DOHH2 (cell line): ENCODE results near the gene ACADL.

Source experiments
- H3F3A ChIP-seq: fragments of 200-600 bp; sonication (generic), shearing (Covaris generic); 2 replicates; pipeline ENCODE4 v1.6.0; 2016; ENCODE audit warnings: antibody characterized with exemption, mild to moderate bottlenecking; ENCODE audit not compliant: control insufficient read depth, insufficient read depth
- H3K27ac ChIP-seq: fragments of 200-600 bp; sonication (generic); 2 replicates; pipeline ENCODE4 v1.5.1; 2014; ENCODE audit warnings: low read depth, mild to moderate bottlenecking, low read length, moderate library complexity
- H3K27me3 ChIP-seq: fragments of 200-600 bp; sonication (generic); 2 replicates; pipeline ENCODE4 v1.6.1; 2014; ENCODE audit warnings: mild to moderate bottlenecking, low read length, mixed read lengths; ENCODE audit not compliant: control insufficient read depth
- H3K36me3 ChIP-seq: fragments of 200-600 bp; sonication (generic); 2 replicates; pipeline ENCODE4 v1.6.1; 2014; ENCODE audit warnings: mild to moderate bottlenecking, low read length, moderate library complexity, mixed read lengths; ENCODE audit not compliant: control insufficient read depth
- H3K4me1 ChIP-seq: fragments of 200-600 bp; sonication (generic); 2 replicates; pipeline ENCODE4 v1.6.1; 2014; ENCODE audit warnings: mild to moderate bottlenecking, low read length, mixed read lengths; ENCODE audit not compliant: control insufficient read depth
- H3K4me2 ChIP-seq: fragments of 200-600 bp; sonication (generic); 2 replicates; pipeline ENCODE4 v1.6.0; 2014; ENCODE audit warnings: mild to moderate bottlenecking, low read length, moderate library complexity
- H3K4me3 ChIP-seq: fragments of 200-600 bp; sonication (generic); 2 replicates; pipeline ENCODE4 v1.5.1; 2014; ENCODE audit warnings: mild to moderate bottlenecking, low read length, mixed read lengths
- H3K79me2 ChIP-seq: fragments of 200-600 bp; sonication (generic); 2 replicates; pipeline ENCODE4 v1.6.1; 2014; ENCODE audit warnings: mild to moderate bottlenecking, low read length, mixed read lengths; ENCODE audit not compliant: control insufficient read depth
- H3K9me2 ChIP-seq: fragments of 200-600 bp; sonication (generic); replicated peaks from 2 replicates; pipeline ENCODE4 v1.6.1; 2014; ENCODE audit warnings: mild to moderate bottlenecking, low read length, mixed read lengths; ENCODE audit not compliant: control insufficient read depth
- H3K9me3 ChIP-seq: fragments of 200-600 bp; sonication (generic); 2 replicates; pipeline ENCODE4 v1.6.1; 2014; ENCODE audit warnings: antibody characterized with exemption, low read length, mixed read lengths; ENCODE audit not compliant: control insufficient read depth, insufficient read depth
- H4K20me1 ChIP-seq: fragments of 200-600 bp; sonication (generic); 2 replicates; pipeline ENCODE4 v1.6.0; 2014; ENCODE audit warnings: low read depth, mild to moderate bottlenecking, antibody characterized with exemption, low read length, moderate library complexity; ENCODE audit not compliant: control insufficient read depth, insufficient read depth
- EZH2phosphoT487 ChIP-seq: fragments of 200-600 bp; sonication (generic); IDR thresholded peaks from 2 replicates; pipeline ENCODE4 v1.6.1; 2017; ENCODE audit warnings: borderline replicate concordance, mild to moderate bottlenecking, antibody characterized with exemption, low read length, moderate library complexity, mixed read lengths
- TF ChIP-seq, protein P1 (sequence below): fragments of 200-600 bp; sonication (generic); IDR thresholded peaks from one replicate; pipeline ENCODE4 v1.5.1; 2014; ENCODE audit warnings: antibody characterized with exemption, mild to moderate bottlenecking, low read depth, low read length; ENCODE audit not compliant: poor library complexity, severe bottlenecking

Gene ACADL

DNA sequence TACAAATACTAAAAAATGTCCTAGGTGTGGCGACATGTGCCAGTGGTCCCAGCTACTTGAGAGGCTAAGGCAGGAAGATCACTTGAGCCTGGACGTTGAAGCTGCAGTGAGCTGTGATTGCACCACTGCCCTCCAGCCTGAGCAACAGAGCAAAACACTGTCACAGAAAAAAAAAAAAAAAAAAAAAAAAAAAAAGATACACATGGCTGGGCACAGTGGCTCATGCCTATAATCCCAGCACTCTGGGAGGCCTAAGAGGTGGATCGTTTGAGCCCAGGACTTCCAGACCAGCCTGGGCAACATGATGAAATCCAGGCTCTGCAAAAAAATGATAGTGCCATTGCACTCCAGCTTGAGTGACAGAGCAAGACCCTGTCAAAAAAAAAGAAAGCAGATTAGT lies 67.7 kb downstream of the ACADL start:
- Histone ChIP-seq H3K79me2 (0 out of 2 replicates have a peak, but pooled peaks cover 9% of the 10 kb centered on the region), H3F3A (no peaks in the 10 kb centered on the region), H3K27ac (no peak overlapping the region), H3K4me3 (no peak overlapping the region), H3K9me3 (no peaks in the 10 kb centered on the region), H3K27me3 (no peaks in the 10 kb centered on the region), H3K4me2 (no peak overlapping the region), H3K4me1 (peaks cover 2% of the 10 kb centered on the region; the same call in 1 of the 2 replicates), H4K20me1 (no peaks in the 10 kb centered on the region), H3K36me3 (peaks cover 11% of the 10 kb centered on the region), H3K9me2 (no peaks in the 10 kb centered on the region)
- TF ChIP-seq, protein P1, sequence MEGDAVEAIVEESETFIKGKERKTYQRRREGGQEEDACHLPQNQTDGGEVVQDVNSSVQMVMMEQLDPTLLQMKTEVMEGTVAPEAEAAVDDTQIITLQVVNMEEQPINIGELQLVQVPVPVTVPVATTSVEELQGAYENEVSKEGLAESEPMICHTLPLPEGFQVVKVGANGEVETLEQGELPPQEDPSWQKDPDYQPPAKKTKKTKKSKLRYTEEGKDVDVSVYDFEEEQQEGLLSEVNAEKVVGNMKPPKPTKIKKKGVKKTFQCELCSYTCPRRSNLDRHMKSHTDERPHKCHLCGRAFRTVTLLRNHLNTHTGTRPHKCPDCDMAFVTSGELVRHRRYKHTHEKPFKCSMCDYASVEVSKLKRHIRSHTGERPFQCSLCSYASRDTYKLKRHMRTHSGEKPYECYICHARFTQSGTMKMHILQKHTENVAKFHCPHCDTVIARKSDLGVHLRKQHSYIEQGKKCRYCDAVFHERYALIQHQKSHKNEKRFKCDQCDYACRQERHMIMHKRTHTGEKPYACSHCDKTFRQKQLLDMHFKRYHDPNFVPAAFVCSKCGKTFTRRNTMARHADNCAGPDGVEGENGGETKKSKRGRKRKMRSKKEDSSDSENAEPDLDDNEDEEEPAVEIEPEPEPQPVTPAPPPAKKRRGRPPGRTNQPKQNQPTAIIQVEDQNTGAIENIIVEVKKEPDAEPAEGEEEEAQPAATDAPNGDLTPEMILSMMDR: no peak
- TF ChIP-seq EZH2phosphoT487: no peak

DNA sequence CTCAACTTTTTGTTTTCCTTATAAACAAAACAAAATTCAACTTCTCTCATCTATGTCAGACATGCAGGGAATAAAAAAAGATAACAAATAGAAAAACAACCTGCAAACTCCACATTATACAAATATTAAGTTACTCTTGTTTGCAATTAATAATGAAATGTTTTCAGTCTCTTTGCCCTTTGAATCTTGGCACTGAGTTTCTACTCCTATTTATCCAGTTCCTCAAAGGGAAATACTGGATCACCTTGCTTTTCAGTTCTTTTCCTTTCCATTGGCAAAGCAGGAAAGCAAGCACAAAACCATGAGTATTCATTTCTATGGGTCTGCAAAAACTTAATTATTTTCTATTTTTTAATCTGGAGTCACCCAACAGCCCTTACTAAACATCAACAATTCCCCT lies 77.6 kb downstream of the ACADL start:
- no peaks in the 10 kb centered on the region for H3K9me2 ChIP-seq
- no peak overlapping the region for H3K4me3 ChIP-seq
- H3F3A ChIP-seq: no peaks in the 10 kb centered on the region
- H3K27me3 ChIP-seq: no peaks in the 10 kb centered on the region
- H3K36me3 ChIP-seq: peaks cover 20% of the 10 kb centered on the region
- no peaks in the 10 kb centered on the region for H4K20me1 ChIP-seq
- no peak overlapping the region for H3K4me2 ChIP-seq
- peaks cover 3% of the 10 kb centered on the region; the same call in 1 of the 2 replicates for H3K79me2 ChIP-seq
- H3K4me1 ChIP-seq: no peaks in the 10 kb centered on the region
- no peak overlapping the region for H3K27ac ChIP-seq
- no peak for TF ChIP-seq EZH2phosphoT487
- no peaks in the 10 kb centered on the region for H3K9me3 ChIP-seq
